HG03354 (cell line): ENCODE measurements around the gene PLCD1.
"Not testable (repeated sequence)": the region's sequence is repeated elsewhere in the genome, so short reads cannot be mapped to it uniquely, and the experiment has no call there.

Experiments used
- ATAC-seq: cut with Tn5 transposase; IDR thresholded peaks from one replicate; pipeline ENCODE4 v1.9.1; 2021; ENCODE audit warnings: mild to moderate bottlenecking; ENCODE audit not compliant: unreplicated experiment, poor library complexity, severe bottlenecking

PLCD1 gene

GRCh38 chr3:37991109-37991508 is 38.3 kb downstream of the PLCD1 start:
- ATAC-seq = no peak

- no peak for ATAC-seq
These were observed 38.9 kb downstream of the PLCD1 start, which contains the start of gene VILL for GRCh38 chr3:37990527-37990926. VILL (plus strand) TSS chr3:37990786; CDS start chr3:37993673, 2,887 bp downstream.

GRCh38 chr3:37989821-37990480 is 39.5 kb downstream of the PLCD1 start:
- ATAC-seq = no peak

- ATAC-seq = no peak
These were observed 40.4 kb downstream of the PLCD1 start for GRCh38 chr3:37988931-37989525.

GRCh38 chr3:37988376-37988775 is 41.1 kb downstream of the PLCD1 start:
- ATAC-seq = not testable (repeated sequence)

GRCh38 chr3:37987751-37988179 is 41.7 kb downstream of the PLCD1 start:
- ATAC-seq = no peak

- ATAC-seq = no peak
These were observed 42.1 kb downstream of the PLCD1 start for GRCh38 chr3:37987315-37987697.

GRCh38 chr3:37986479-37987314 is 42.7 kb downstream of the PLCD1 start:
- no peak for ATAC-seq

- ATAC-seq = no peak
These were observed 43.7 kb downstream of the PLCD1 start for GRCh38 chr3:37985637-37986320.

- ATAC-seq = no peak
These were observed 44.8 kb downstream of the PLCD1 start for GRCh38 chr3:37984596-37984995.

GRCh38 chr3:37984051-37984450 is 45.4 kb downstream of the PLCD1 start:
- no peak for ATAC-seq

GRCh38 chr3:37982331-37982730 is 47.1 kb downstream of the PLCD1 start:
- ATAC-seq = no peak

- no peak for ATAC-seq
These were observed 48.1 kb downstream of the PLCD1 start for GRCh38 chr3:37981348-37981664.

GRCh38 chr3:37980462-37981347 is 48.7 kb downstream of the PLCD1 start:
- no peak for ATAC-seq

GRCh38 chr3:37979541-37980461 is 49.6 kb downstream of the PLCD1 start:
- no peak for ATAC-seq

GRCh38 chr3:37974121-37975083 is 55.0 kb downstream of the PLCD1 start:
- ATAC-seq = peak; percentile 85
